ENCODE measurements around the gene ELL. TPM values are rescaled to one million over a fixed set of nuclear protein-coding genes. Genes with fewer than 3 reads are reported as not detected.

The ELL gene
- total RNA-seq, 1 donor from 2014 or later: 24.5 TPM

- H3K9ac ChIP-seq (ENCODE audit: low read depth in 1 of 3, low read length in 3 of 3): peak overlapping the region in 2 of 3 donors; percentile 7 to 25
- H3K36me3 ChIP-seq (ENCODE audit: control insufficient read depth in 3 of 3, insufficient read depth in 3 of 3, low read length in 3 of 3): peaks cover 32 to 43% (median 42%) of the 10 kb centered on the region in 3 donors
- H3K4me1 ChIP-seq (ENCODE audit: control insufficient read depth in 3 of 3, insufficient read depth in 3 of 3, low read length in 3 of 3): peaks cover 19 to 44% (median 28%) of the 10 kb centered on the region in 3 donors
- H3K9me3 ChIP-seq (ENCODE audit: control insufficient read depth in 3 of 3, low read length in 3 of 3): no peaks in the 10 kb centered on the region
- H3K27me3 ChIP-seq (ENCODE audit: control insufficient read depth in 3 of 3, insufficient read depth in 3 of 3, low read length in 3 of 3): no peaks in the 10 kb centered on the region
- H3K27ac ChIP-seq (ENCODE audit: low read depth, low read length): no peak overlapping the region
- H3K4me3 ChIP-seq (ENCODE audit: low read length in 3 of 3): no peak overlapping the region
These were observed 69.5 kb downstream of the ELL start for GRCh38 chr19:18452386-18452785.

- no peak overlapping the region for H3K27ac ChIP-seq (ENCODE audit: low read depth, low read length)
- peak overlapping the region in 2 of 3 donors; percentile 14 to 45 for H3K9ac ChIP-seq (ENCODE audit: low read depth in 1 of 3, low read length in 3 of 3)
- H3K36me3 ChIP-seq (ENCODE audit: control insufficient read depth in 3 of 3, insufficient read depth in 3 of 3, low read length in 3 of 3): peaks cover 43 to 53% (median 52%) of the 10 kb centered on the region in 3 donors
- no peaks in the 10 kb centered on the region for H3K9me3 ChIP-seq (ENCODE audit: control insufficient read depth in 3 of 3, low read length in 3 of 3)
- peaks cover 10 to 32% (median 17%) of the 10 kb centered on the region in 3 donors for H3K4me1 ChIP-seq (ENCODE audit: control insufficient read depth in 3 of 3, insufficient read depth in 3 of 3, low read length in 3 of 3)
- no peaks in the 10 kb centered on the region for H3K27me3 ChIP-seq (ENCODE audit: control insufficient read depth in 3 of 3, insufficient read depth in 3 of 3, low read length in 3 of 3)
- H3K4me3 ChIP-seq (ENCODE audit: low read length in 3 of 3): no peak overlapping the region
These were observed 70.7 kb downstream of the ELL start for GRCh38 chr19:18450931-18451836.

GRCh38 chr19:18450021-18450930, 71.6 kb downstream of the ELL start:
- peaks cover 10 to 30% (median 14%) of the 10 kb centered on the region in 3 donors for H3K4me1 ChIP-seq (ENCODE audit: control insufficient read depth in 3 of 3, insufficient read depth in 3 of 3, low read length in 3 of 3)
- no peak overlapping the region for H3K4me3 ChIP-seq (ENCODE audit: low read length in 3 of 3)
- H3K27me3 ChIP-seq (ENCODE audit: control insufficient read depth in 3 of 3, insufficient read depth in 3 of 3, low read length in 3 of 3): no peaks in the 10 kb centered on the region
- peak overlapping the region in 1 of 3 donors; percentile 14 for H3K9ac ChIP-seq (ENCODE audit: low read depth in 1 of 3, low read length in 3 of 3)
- H3K27ac ChIP-seq (ENCODE audit: low read depth, low read length): no peak overlapping the region
- no peaks in the 10 kb centered on the region for H3K9me3 ChIP-seq (ENCODE audit: control insufficient read depth in 3 of 3, low read length in 3 of 3)
- peaks cover 48 to 60% (median 58%) of the 10 kb centered on the region in 3 donors for H3K36me3 ChIP-seq (ENCODE audit: control insufficient read depth in 3 of 3, insufficient read depth in 3 of 3, low read length in 3 of 3)

GRCh38 chr19:18449552-18449951, 72.3 kb downstream of the ELL start:
- Histone ChIP-seq H3K27me3 (ENCODE audit: control insufficient read depth in 3 of 3, insufficient read depth in 3 of 3, low read length in 3 of 3) (no peaks in the 10 kb centered on the region), H3K9ac (ENCODE audit: low read depth in 1 of 3, low read length in 3 of 3) (no peak overlapping the region), H3K4me1 (ENCODE audit: control insufficient read depth in 3 of 3, insufficient read depth in 3 of 3, low read length in 3 of 3) (peaks cover 10 to 30% (median 14%) of the 10 kb centered on the region in 3 donors), H3K9me3 (ENCODE audit: control insufficient read depth in 3 of 3, low read length in 3 of 3) (no peaks in the 10 kb centered on the region), H3K27ac (ENCODE audit: low read depth, low read length) (no peak overlapping the region), H3K36me3 (ENCODE audit: control insufficient read depth in 3 of 3, insufficient read depth in 3 of 3, low read length in 3 of 3) (peaks cover 52 to 65% (median 63%) of the 10 kb centered on the region in 3 donors), H3K4me3 (ENCODE audit: low read length in 3 of 3) (no peak overlapping the region)

- H3K36me3 ChIP-seq (ENCODE audit: control insufficient read depth in 3 of 3, insufficient read depth in 3 of 3, low read length in 3 of 3): peaks cover 65 to 74% (median 67%) of the 10 kb centered on the region in 3 donors
- no peaks in the 10 kb centered on the region for H3K9me3 ChIP-seq (ENCODE audit: control insufficient read depth in 3 of 3, low read length in 3 of 3)
- peaks cover 6 to 18% (median 11%) of the 10 kb centered on the region in 3 donors for H3K4me1 ChIP-seq (ENCODE audit: control insufficient read depth in 3 of 3, insufficient read depth in 3 of 3, low read length in 3 of 3)
- no peak overlapping the region for H3K9ac ChIP-seq (ENCODE audit: low read depth in 1 of 3, low read length in 3 of 3)
- H3K27me3 ChIP-seq (ENCODE audit: control insufficient read depth in 3 of 3, insufficient read depth in 3 of 3, low read length in 3 of 3): no peaks in the 10 kb centered on the region
- no peak overlapping the region for H3K27ac ChIP-seq (ENCODE audit: low read depth, low read length)
- no peak overlapping the region for H3K4me3 ChIP-seq (ENCODE audit: low read length in 3 of 3)
These were observed 75.0 kb downstream of the ELL start for GRCh38 chr19:18446811-18447359.

- Histone ChIP-seq H3K9me3 (ENCODE audit: control insufficient read depth in 3 of 3, low read length in 3 of 3) (no peaks in the 10 kb centered on the region), H3K9ac (ENCODE audit: low read depth in 1 of 3, low read length in 3 of 3) (no peak overlapping the region), H3K4me3 (ENCODE audit: low read length in 3 of 3) (no peak overlapping the region), H3K36me3 (ENCODE audit: control insufficient read depth in 3 of 3, insufficient read depth in 3 of 3, low read length in 3 of 3) (peaks cover 63 to 70% (median 65%) of the 10 kb centered on the region in 3 donors), H3K27ac (ENCODE audit: low read depth, low read length) (no peak overlapping the region), H3K4me1 (ENCODE audit: control insufficient read depth in 3 of 3, insufficient read depth in 3 of 3, low read length in 3 of 3) (peaks cover 6 to 12% (median 9%) of the 10 kb centered on the region in 3 donors), H3K27me3 (ENCODE audit: control insufficient read depth in 3 of 3, insufficient read depth in 3 of 3, low read length in 3 of 3) (no peaks in the 10 kb centered on the region)
These were observed 75.6 kb downstream of the ELL start for GRCh38 chr19:18446145-18446810.

GRCh38 chr19:18445262-18445948, 76.5 kb downstream of the ELL start:
- H3K27ac ChIP-seq (ENCODE audit: low read depth, low read length): no peak overlapping the region
- no peaks in the 10 kb centered on the region for H3K9me3 ChIP-seq (ENCODE audit: control insufficient read depth in 3 of 3, low read length in 3 of 3)
- H3K27me3 ChIP-seq (ENCODE audit: control insufficient read depth in 3 of 3, insufficient read depth in 3 of 3, low read length in 3 of 3): no peaks in the 10 kb centered on the region
- H3K9ac ChIP-seq (ENCODE audit: low read depth in 1 of 3, low read length in 3 of 3): no peak overlapping the region
- H3K4me1 ChIP-seq (ENCODE audit: control insufficient read depth in 3 of 3, insufficient read depth in 3 of 3, low read length in 3 of 3): peaks cover 0 to 4% (median 2%) of the 10 kb centered on the region in 3 donors
- peaks cover 59 to 65% (median 63%) of the 10 kb centered on the region in 3 donors for H3K36me3 ChIP-seq (ENCODE audit: control insufficient read depth in 3 of 3, insufficient read depth in 3 of 3, low read length in 3 of 3)
- no peak overlapping the region for H3K4me3 ChIP-seq (ENCODE audit: low read length in 3 of 3)

- H3K36me3 ChIP-seq (ENCODE audit: control insufficient read depth in 3 of 3, insufficient read depth in 3 of 3, low read length in 3 of 3): peaks cover 51 to 56% (median 55%) of the 10 kb centered on the region in 3 donors
- no peak overlapping the region for H3K27ac ChIP-seq (ENCODE audit: low read depth, low read length)
These were observed 77.4 kb downstream of the ELL start for GRCh38 chr19:18444513-18444912.

GRCh38 chr19:18443831-18444230, 78.0 kb downstream of the ELL start:
- Histone ChIP-seq H3K36me3 (ENCODE audit: control insufficient read depth in 3 of 3, insufficient read depth in 3 of 3, low read length in 3 of 3) (peaks cover 44 to 49% (median 48%) of the 10 kb centered on the region in 3 donors), H3K27ac (ENCODE audit: low read depth, low read length) (no peak overlapping the region), H3K4me3 (ENCODE audit: low read length in 3 of 3) (no peak overlapping the region)

More at GRCh38 chr19:18444513-18444912, 77.4 kb downstream of the ELL start:
- Histone ChIP-seq H3K27me3 (ENCODE audit: control insufficient read depth in 3 of 3, insufficient read depth in 3 of 3, low read length in 3 of 3) (peaks cover 0 to 2% (median under 1%) of the 10 kb centered on the region in 3 donors), H3K9ac (ENCODE audit: low read depth in 1 of 3, low read length in 3 of 3) (no peak overlapping the region), H3K4me1 (ENCODE audit: control insufficient read depth in 3 of 3, insufficient read depth in 3 of 3, low read length in 3 of 3) (peaks cover 0 to 7% (median 2%) of the 10 kb centered on the region in 3 donors), H3K9me3 (ENCODE audit: control insufficient read depth in 3 of 3, low read length in 3 of 3) (no peaks in the 10 kb centered on the region), H3K4me3 (ENCODE audit: low read length in 3 of 3) (no peak overlapping the region)

More at GRCh38 chr19:18443831-18444230, 78.0 kb downstream of the ELL start:
- no peaks in the 10 kb centered on the region for H3K9me3 ChIP-seq (ENCODE audit: control insufficient read depth in 3 of 3, low read length in 3 of 3)
- peaks cover 5 to 11% (median 6%) of the 10 kb centered on the region in 3 donors for H3K4me1 ChIP-seq (ENCODE audit: control insufficient read depth in 3 of 3, insufficient read depth in 3 of 3, low read length in 3 of 3)
- peaks cover 0 to 8% (median 7%) of the 10 kb centered on the region in 3 donors for H3K27me3 ChIP-seq (ENCODE audit: control insufficient read depth in 3 of 3, insufficient read depth in 3 of 3, low read length in 3 of 3)
- H3K9ac ChIP-seq (ENCODE audit: low read depth in 1 of 3, low read length in 3 of 3): no peak overlapping the region
